8988T (cell line): ENCODE data around the gene ACACB.

Source experiments
- DNase-seq: peaks from one replicate; pipeline ENCODE4 v3.0.0; 2011

ACACB gene

DNA sequence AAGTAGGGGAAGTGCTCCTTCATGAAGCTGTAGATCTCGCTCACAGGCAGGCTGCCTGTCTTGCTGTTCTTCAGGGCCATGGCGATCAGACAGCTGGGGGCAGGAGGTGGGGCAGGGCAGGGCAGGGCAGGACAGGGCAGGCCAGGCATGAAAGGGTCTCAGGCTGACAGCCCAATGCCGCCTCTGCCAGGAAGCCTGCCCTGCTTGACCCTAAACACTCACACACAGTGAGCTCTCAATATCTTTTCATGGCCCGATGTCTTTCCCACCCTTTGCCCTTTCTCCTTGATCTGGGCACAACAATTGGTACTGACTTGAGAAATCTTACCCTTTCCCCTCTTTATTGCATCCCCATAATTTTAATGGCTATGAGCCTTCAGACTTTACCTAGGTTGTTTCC lies 170.3 kb downstream of the ACACB start:
- DNase-seq, result no peak

DNA sequence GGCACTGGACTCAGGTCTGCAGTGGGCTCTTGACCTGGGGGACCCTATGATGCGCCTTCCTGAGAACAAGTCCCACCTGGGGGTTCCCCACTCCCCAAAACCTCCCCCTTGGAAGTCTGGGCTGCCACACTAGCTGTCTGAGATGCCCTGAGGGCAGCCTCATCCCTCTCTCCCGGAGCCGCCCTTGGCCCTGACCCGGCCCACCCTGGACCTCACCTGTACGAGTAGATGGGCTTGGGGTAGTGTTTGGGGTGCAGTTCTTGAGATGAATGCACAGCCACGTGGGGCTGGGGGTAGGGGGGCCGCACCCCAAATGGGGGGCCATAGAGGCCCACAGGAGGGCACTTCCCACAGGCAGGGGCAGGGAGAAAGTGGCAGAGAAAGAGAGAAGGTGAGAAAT lies 170.8 kb downstream of the ACACB start:
- no peak for DNase-seq

DNA sequence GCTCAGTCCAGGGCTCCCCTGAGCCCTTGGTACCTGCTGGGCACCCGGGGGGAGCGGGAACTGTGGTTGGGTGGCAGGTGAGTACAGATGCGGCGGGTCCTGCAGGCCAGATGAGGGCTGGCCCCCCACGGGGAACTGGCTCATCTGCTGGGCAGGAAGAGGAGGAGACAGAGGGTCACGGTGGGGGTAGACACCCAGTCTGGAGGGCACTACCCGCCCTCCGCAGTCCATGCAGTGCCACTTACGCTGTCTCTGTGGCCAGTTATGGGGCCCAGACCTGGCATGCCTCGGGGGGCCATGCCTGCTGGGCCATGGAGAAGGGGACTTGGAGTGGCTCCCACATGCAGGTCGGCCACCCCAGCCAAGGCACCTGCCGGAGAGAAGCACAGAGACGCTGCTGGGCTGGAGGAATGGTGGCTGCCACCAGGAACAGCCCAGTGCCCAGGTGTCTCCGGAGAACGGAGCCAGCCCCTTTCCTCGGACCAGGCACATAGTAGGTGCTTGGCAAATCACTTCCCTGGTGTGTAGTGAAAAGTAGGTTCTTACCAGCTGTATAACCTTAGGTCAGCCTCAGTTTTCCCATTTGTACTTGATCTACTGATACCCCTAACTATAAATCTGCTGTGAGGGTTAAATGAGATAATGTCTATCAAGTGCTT lies 171.6 kb downstream of the ACACB start:
- no peak for DNase-seq

DNA sequence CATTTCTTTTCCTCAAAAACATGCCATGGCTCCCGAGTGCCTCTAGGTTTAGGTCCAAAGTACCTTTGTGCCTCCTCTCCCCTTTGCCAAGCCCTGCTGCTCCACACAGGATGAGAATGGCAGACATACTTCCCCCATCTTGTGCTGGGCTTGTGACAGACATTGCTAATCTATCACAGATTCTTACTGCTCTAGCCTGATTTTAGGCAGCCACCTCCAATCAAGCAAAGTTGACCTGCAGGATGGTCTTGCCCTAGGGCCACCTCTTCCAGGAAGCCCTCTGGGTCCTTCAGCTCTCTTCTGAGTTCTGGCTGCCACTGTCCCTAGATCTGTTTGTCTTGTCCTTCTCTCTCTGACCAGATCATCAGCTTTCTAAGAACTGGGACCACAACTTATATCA lies 172.2 kb downstream of the ACACB start:
- DNase-seq, result no peak

DNA sequence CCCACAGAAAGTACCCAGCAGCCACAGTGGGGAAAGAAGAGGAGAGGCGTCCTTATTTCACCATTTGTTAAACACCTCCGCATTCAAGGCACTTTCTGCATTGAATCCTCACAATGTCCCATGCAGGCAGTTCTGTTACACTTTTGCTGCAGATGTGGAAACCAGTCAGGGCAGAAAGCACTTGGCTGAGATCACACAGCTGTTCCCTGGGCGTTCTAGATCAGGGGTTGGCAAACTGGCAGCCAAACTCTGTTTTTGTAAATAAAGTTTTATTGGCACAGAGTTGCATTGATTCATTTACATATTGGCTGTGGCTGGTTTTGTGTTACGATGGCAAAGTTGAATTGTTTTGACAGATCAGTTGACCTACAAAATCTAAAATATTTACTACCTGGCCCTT lies 172.6 kb downstream of the ACACB start:
- DNase-seq, result no peak

DNA sequence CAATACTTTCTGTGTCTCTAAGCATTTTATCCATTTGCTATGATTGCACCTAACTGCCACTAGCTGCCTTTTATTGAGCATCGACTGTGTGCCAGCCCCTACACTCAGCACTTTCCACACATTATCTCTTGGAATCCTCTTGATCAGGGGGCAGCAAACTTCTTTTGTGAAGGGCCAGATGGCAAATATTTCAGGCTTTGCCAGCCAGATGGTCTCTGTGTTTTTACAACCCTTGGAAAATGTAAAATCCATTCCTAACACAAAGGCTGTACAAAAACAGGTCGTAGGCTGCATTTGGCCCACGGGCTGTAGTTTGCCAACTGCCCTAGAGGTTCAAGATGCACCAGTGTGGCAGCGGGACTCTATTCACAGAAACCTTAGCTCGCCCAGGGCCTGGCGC lies 173.2 kb downstream of the ACACB start:
- DNase-seq, result no peak

DNA sequence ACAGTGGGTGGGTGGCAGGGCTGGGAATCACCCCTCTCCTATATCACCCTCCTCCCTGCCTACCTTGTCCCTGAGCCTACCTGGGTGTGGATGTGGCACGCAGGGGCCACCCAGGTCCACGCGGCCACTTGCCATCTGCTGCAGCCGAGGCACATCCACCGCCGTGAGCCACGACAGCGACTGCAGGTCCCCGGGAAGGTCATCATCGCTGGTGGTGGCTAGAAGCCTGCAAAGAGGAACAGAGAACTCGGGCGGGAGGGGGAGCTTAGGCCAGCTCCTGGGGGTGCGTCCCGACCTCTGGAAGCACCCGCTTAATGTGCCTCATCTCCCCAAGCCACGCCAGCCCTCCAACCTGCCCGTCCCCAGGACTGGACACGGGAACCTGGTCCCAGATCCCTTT lies 173.7 kb downstream of the ACACB start:
- no peak for DNase-seq

DNA sequence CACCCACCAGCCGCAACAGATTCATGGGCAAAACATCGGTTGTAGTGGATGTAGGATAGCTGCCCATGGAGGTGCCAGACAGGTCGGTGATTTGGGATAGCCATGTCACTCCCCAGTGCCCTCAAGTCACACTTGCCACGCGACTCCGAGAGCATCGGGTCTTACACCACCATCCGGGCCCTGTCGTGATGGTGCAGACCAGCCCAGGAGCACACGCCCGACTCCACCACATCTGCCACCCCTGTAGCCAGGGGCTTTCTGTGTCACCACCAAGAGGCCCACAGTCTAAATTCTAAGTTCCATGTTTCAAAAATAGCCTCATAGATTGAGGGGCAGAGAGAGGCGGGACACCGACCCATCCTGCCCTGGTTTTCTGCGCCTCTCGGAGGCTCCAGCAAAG lies 174.7 kb downstream of the ACACB start:
- no peak for DNase-seq

DNA sequence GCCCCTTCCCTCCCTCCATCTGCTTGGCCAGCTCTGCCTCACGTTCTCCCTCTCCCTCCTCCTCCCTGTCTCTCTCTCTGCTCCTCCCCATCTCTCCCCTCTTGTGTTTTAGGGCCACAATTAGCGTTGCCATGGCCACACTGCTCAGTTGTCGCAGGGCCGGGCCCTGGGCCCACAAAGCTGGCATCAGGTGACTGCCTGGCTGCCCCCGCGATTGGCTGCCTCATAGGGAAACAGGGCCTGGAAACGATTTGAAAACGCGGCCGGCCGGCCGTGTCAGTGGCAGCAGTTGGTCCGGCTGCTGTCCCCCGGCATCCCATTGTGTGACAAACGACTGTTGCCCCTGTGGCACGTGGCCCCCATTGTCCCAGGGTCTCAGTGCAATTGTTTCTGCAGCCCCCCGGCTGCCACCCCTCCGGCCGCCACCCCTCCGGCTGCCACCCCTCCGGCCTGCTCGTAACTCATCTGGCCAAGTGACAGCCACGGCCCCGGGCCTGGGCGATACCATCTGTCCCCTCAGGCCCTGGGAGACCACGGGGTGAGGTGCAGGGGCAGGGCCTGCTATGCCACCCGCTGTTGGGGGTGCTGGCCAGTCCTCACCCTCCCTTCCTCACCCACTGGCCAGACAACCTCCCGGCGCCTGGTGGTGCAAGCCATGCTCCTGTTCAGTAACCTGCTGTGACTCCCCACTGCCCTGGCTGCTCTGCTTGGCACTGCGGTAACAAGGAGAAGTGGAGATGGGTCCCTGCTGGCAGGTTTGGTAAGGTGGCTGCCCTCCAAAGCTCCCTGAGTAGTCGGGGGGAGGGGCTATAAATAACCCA lies 175.3 kb downstream of the ACACB start:
- no peak for DNase-seq

DNA sequence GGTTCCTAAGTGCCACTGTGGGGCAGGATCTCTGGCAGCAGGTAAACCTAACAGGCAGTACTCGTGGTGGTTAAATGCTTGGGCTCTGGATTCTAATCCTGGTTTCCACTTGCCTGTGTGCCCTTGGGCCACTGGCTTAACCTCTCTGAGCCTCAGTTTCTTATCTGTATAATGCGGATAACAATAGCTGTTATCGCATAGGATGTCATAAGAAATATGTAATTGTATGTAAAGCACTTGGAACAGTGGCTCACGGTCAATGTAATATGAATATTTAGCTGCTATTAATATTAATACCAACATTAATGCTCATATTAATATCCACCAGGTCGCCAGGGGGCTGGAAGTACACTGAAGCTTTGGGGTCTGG lies 175.9 kb downstream of the ACACB start:
- DNase-seq, result no peak

DNA sequence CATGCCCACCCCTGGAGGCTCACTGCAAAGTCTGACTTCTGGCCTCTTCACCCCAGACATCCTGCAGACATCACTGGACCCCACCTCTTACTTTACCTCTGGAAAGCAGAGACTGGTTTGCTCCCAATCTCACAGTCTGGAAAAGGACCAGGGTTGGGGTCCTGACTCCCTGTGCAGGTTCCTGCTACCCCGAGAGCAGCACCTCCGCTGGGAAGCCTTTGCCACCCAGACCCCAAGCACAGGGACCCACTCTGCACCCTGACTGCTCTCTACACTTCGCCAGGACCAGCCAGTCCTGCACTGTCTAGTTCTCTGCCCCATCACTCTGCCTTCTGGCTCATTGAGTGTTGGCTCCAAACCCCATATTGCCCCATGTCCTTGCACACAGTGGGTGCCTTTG lies 176.7 kb downstream of the ACACB start:
- DNase-seq, result no peak

DNA sequence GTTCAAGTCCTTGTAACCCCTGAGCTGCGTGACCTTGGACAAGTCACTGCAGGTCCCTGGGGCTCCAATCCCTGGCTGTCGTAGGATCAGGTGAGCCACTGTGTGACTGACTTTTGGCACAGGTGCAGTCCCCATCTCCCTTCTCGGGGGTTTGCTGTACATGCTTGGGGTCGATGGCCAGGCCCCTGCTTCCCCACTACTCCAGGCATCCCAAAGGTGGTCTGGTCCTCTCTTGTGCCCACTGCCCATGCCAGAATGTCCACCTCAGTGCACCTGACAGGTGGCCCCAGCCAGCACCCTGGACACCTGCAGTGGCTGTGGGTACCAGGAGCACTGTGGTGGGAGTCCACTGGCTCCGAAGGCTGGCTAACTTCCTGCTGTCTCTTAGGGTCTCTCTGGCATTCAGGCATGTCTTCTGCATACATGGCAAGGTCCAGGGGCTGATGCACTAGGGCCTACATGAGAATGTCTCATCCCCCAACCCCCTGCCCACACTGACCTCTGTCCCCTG lies 178.0 kb downstream of the ACACB start:
- no peak for DNase-seq

DNA sequence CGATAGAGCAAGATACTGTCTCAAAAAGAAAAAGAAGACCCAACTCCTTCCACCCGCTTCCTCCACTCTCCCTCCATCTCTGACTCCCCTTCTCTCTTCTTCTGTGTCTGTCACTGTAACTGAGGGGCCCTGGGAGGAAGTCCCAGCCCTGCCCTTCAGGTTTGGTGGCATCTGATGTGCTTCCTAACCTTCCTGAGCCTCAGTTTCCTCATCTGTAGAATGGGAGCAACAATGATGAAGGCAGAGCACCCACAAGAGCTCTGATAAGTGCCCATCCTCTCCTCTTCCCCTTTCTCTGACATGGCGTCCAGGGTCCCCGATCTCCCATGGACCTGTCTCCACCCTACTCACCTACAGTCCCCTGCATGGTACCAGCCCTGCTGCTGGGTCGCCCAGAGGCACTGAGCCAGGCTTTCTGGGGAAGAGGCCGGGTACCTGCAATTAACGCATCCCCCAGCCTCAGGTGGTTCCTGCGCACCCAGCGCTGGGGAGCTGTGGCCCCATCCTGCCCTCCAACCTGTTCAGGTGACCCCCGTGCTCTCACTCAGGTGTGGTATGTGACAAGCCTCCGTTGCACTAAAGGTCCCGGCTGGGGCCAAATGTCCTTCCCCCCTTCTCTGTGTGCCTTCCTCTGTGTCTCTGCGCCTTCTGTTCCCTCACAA lies 179.5 kb downstream of the ACACB start:
- DNase-seq, result no peak

DNA sequence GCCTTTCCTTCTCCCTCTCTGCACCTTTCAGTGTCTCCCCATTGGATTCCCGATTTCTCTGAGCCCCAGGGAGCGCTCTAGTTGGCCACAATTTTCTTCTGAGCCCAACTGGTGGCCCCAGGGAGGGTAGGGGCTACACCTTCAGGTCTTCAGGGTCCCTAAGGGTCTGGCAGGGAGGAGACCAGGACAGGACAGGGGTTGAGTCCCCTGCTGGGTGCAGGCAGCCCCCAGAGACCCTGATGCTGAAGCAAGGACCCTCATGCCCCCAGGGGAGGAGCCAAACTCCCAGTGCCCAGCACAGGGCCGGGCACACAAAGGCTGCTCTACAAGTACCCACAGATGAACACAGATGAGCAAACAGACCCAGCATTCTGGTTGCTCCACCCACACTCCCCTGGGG lies 180.0 kb downstream of the ACACB start:
- no peak for DNase-seq

DNA sequence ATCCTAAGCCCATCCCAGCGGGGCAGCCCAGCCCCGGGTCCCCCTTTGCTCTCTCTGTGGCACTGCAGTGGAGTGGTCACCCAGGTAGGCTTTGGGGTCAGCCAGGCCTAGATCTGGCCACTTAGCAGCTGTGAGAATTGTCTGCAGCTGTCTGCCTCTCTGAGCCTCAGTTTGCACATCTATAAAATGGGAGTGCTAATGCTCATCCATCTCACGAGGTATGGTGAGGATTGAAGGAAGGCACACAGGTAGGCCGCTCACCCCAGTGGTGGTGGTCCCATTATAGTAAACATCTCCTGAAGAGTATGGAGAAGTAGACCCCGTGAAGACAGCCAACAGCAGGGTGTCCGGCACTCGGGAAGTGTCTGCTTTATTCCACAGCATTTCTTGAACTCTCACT lies 183.5 kb downstream of the ACACB start:
- no peak for DNase-seq

DNA sequence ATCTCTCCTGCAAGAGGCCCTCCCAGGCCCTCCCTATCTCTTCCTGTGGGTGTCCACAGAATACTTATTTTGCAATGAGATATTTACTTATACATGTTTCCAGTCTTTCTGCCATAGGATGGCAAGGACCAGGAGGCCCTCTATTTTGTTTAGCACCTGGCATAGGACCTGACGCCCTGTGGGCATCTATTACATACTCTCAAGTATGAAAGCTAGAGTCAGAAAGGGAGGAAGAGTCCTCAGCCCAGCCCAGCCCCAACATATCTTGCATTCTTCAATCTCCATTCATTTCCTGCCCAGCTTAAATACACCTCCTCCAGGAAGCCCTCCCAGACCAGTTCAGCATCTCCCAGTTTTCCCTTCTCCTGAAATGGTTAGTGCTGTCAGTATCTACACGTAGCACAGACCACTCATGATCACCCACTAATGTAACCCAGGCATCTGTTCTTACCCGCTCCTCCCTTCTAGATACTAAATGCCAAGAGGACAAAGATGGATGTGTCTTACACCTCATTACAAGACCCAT lies 185.3 kb downstream of the ACACB start:
- DNase-seq, result no peak

DNA sequence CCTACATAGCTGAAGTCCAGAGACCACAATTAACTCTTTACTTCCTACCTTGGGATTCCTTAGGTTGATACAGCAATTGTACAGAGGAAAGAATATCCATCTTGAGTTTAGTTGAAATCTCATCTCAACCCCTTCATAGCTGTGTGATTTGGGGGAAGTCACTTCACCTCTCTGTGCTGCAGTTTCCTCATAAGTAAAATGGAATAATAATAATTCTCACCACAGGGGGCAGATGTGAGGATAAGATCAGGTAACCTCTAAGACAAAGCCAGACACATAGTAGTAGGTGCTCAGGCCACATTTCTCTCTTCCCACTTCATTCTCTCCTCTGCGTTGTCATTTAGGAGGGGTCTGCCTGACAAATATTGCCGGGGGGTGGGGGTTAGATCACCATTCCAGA lies 186.0 kb downstream of the ACACB start:
- DNase-seq, result no peak

DNA sequence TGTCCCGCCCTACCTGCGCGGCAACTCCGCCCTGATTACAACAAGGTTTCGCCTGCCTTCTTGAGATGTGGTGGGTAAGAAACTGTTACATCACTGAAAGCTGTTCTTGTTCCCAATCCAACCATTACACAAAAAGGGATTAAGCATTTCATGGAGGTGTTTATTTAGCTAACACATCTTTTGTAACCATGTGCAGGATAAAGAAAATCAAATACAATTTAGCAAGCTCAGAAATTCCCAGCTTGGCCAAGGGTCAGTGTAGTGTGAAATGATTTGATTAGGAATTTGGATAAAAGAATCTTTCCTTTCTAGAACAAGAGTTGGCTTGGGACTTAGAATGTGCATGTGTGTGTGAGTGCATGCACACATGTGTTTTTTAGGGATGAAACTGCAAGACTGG lies 186.4 kb downstream of the ACACB start:
- no peak for DNase-seq

DNA sequence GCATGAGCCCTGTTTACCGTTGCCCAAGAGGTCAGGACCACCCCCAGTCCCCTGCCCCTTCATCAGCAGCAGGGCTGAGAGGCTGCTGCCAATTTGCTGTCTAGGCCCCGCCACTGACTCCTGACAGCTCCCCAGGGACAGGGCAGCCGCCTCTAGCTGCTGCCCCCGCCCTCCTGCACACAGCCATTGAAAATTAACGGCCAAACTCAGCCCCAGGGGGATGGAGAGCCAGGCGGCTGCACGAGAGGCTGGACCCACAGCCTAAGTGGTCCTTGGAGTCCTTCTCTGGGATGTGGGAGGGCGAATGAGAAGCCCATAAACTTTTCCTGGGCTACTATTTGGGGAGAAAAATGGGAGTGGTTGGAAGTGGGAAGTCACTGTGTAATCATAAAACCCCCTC lies 188.1 kb downstream of the ACACB start:
- no peak for DNase-seq

DNA sequence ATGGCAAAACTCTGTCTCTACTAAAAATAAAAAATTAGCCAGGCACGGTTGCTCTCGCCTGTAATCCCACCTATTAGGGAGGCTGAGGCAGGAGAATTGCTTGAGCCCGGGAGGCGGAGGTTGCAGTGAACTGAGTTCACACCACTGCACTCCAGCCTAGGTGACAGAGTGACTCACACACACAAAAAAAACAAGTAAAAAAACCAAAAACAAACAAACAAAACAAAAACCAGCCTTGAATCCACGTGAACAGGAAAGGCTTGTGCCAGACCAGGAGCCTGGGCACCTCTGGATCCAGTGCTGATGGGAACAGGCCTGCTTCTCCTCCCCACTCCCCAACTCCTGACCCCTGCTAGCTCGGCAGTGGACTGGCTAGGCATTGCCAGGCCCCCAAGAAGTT lies 189.2 kb downstream of the ACACB start:
- no peak for DNase-seq

DNA sequence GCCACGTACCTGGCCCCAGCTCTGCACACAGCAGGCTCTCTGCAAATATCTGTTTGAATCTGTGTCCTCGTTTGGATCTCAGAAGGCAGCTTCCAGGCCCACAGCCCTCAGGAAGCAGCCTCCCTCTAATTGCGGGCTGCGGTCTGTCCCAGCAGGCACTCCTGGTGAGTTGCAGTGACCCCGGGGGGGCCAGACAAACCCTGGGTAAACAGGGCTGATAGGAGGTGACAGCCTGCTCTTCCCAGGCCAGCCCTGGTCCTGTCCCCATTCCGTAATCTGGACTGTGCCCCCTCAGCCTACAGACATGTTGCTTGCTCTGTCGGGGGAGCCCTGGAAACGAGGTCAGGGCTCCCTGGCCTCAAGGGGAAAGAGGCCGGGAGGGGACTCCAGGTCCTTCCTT lies 190.7 kb downstream of the ACACB start:
- DNase-seq, result no peak

DNA sequence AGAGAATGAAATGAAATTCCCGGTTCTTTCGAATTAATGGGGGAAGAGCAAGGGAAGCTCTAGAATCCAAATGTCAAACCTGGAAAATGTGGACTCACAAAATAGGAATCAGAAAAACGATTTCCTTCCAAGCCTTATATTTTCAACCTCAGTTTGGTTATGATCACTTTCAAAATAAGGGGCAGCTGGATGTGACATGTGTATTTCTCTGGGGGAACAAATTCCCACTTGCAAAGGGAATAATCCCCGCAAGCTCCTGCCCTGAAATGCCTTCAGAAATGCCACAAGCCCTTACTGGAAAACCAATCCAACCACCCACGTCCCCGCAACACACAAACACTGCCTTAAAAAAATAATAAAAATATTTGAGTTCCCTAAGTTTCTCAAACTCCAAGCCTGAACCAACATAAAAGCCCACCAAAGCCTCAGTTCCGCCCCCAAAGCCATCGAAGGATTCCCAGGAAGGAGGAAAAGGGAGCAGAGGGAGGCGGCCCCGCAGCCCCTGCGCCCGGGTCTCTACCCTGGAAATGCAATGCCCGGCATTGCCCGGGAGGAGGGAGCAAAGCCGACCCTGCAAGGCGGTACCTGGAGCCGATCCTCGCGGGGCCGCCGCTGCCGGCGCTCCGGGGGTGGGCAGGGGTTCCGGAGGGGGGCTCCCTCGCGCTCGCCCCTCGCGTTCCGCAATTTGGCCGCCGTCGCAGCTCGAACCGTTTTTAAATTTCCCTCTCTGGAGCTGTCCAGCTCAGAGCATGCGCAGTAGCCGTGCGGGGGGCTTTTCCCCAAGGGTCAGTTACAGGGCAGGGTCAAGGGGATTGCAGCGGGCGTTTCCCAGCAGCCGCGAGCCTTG lies 192.4 kb downstream of the ACACB start, which contains the start of gene FOXN4:
FOXN4 (minus strand) TSS at position 751 of the 847 bp plus-strand sequence. CDS start 963 bp downstream, outside the sequence.
- no peak for DNase-seq
